Mesenchymal stem cell (in vitro differentiated cells and primary cell): ENCODE results near the gene DCHS1.

Experiments
- DNase-seq: peaks from one replicate; pipeline ENCODE4 v3.0.0-alpha.2; 2013
- H2AFZ ChIP-seq: one replicate; pipeline ENCODE4 v1.6.1; 2013; ENCODE audit warnings: low read depth, mild to moderate bottlenecking, control low read depth, inconsistent platforms, low read length, moderate library complexity
- H2AK5ac ChIP-seq: 2 replicates; pipeline ENCODE4 v1.6.1; 2013; ENCODE audit warnings: low read length, moderate library complexity, mild to moderate bottlenecking, inconsistent platforms; ENCODE audit not compliant: severe bottlenecking
- H2BK120ac ChIP-seq: one replicate; pipeline ENCODE4 v1.6.1; 2013; ENCODE audit warnings: low read depth, mild to moderate bottlenecking, inconsistent platforms, low read length, moderate library complexity
- H2BK12ac ChIP-seq, 2 experiments: one replicate each; pipeline ENCODE4 v1.6.1; 2013; ENCODE audit warnings: inconsistent platforms in 2 of 2, low read length in 2 of 2, mild to moderate bottlenecking in 2 of 2, moderate library complexity in 2 of 2, control low read depth in 1 of 2
- H2BK15ac ChIP-seq: one replicate; pipeline ENCODE4 v1.6.1; 2013; ENCODE audit warnings: mild to moderate bottlenecking, low read depth, inconsistent platforms; ENCODE audit not compliant: poor library complexity, severe bottlenecking
- H2BK5ac ChIP-seq: 2 replicates; pipeline ENCODE4 v1.6.1; 2013; ENCODE audit warnings: low read depth, mild to moderate bottlenecking, low read length, control low read depth, inconsistent platforms; ENCODE audit not compliant: poor library complexity, severe bottlenecking
- H3K14ac ChIP-seq, 2 experiments: one replicate each; pipeline ENCODE4 v1.6.1; 2013; ENCODE audit warnings: inconsistent platforms in 2 of 2, low read length in 2 of 2, control low read depth in 1 of 2, mild to moderate bottlenecking in 1 of 2, moderate library complexity in 1 of 2
- H3K18ac ChIP-seq, 2 experiments: one replicate each; pipeline ENCODE4 v1.6.1; 2013; ENCODE audit warnings: inconsistent platforms in 2 of 2, low read length in 2 of 2, control low read depth in 1 of 2, low read depth in 1 of 2, mild to moderate bottlenecking in 1 of 2
- H3K23ac ChIP-seq, 2 experiments: one replicate each; pipeline ENCODE4 v1.6.1; 2013; ENCODE audit warnings: inconsistent platforms in 2 of 2, low read length in 2 of 2, mild to moderate bottlenecking in 2 of 2, moderate library complexity in 2 of 2, control low read depth in 1 of 2
- H3K27ac ChIP-seq: 2 replicates; pipeline ENCODE4 v1.5.1; 2013; ENCODE audit warnings: mild to moderate bottlenecking, moderate library complexity, low read length, control low read depth, inconsistent platforms; ENCODE audit not compliant: poor library complexity, severe bottlenecking
- H3K27me3 ChIP-seq, 2 experiments: 2 replicates each; pipeline versions ENCODE4 v1.6.1 to v1.7.0; 2013; ENCODE audit warnings: low read length in 2 of 2, mild to moderate bottlenecking in 2 of 2, moderate library complexity in 2 of 2, control low read depth in 1 of 2, inconsistent platforms in 1 of 2; ENCODE audit not compliant: control insufficient read depth in 1 of 2, insufficient read depth in 1 of 2
- H3K36me3 ChIP-seq, 2 experiments: 2 replicates each; pipeline versions ENCODE4 v1.6.1 to v1.7.0; 2013; ENCODE audit warnings: low read length in 2 of 2, control low read depth in 1 of 2, inconsistent platforms in 1 of 2, low read depth in 1 of 2, mild to moderate bottlenecking in 1 of 2; ENCODE audit not compliant: insufficient read depth in 2 of 2, control insufficient read depth in 1 of 2
- H3K4ac ChIP-seq, 2 experiments: one replicate each; pipeline ENCODE4 v1.6.1; 2013; ENCODE audit warnings: inconsistent platforms in 2 of 2, low read length in 2 of 2, mild to moderate bottlenecking in 2 of 2, moderate library complexity in 2 of 2, control low read depth in 1 of 2, low read depth in 1 of 2
- H3K4me1 ChIP-seq: 2 replicates; pipeline ENCODE4 v1.6.1; 2013; ENCODE audit warnings: low read depth, low read length, control low read depth; ENCODE audit not compliant: control insufficient read depth, insufficient read depth
- H3K4me2 ChIP-seq: 2 replicates; pipeline ENCODE4 v1.6.1; 2013; ENCODE audit warnings: low read length, mild to moderate bottlenecking, inconsistent platforms; ENCODE audit not compliant: poor library complexity, severe bottlenecking
- H3K4me3 ChIP-seq, 2 experiments: 2 replicates each; pipeline versions ENCODE4 v1.5.1 to v1.7.0; 2013; ENCODE audit warnings: low read length in 2 of 2, mild to moderate bottlenecking in 2 of 2, control low read depth in 1 of 2, low read depth in 1 of 2; ENCODE audit not compliant: insufficient read depth in 1 of 2
- H3K79me1 ChIP-seq: replicated peaks from 2 replicates; pipeline ENCODE4 v1.6.1; 2013; ENCODE audit warnings: mild to moderate bottlenecking, control low read depth, low read length, inconsistent platforms; ENCODE audit not compliant: poor library complexity, severe bottlenecking
- H3K9ac ChIP-seq: 2 replicates; pipeline ENCODE4 v1.7.0; 2013; ENCODE audit warnings: mild to moderate bottlenecking, low read length, moderate library complexity
- H3K9me3 ChIP-seq: 2 replicates; pipeline ENCODE4 v1.7.0; 2013; ENCODE audit warnings: mild to moderate bottlenecking, low read length; ENCODE audit not compliant: control insufficient read depth
- H4K8ac ChIP-seq: one replicate; pipeline ENCODE4 v1.6.1; 2013; ENCODE audit warnings: inconsistent platforms, mild to moderate bottlenecking, low read length, moderate library complexity
- H4K91ac ChIP-seq: one replicate; pipeline ENCODE4 v1.6.1; 2013; ENCODE audit warnings: mild to moderate bottlenecking, low read length, inconsistent platforms
- WGBS: methylation state at CpG from one replicate; pipeline ENCODE4 v1.1.7; 2013; ENCODE audit warnings: mixed read lengths; 5-methylcytosine and 5-hydroxymethylcytosine counted together

Gene DCHS1

GRCh38 chr11:6664551-6664950, 8.9 kb upstream of the DCHS1 start:
- no peak overlapping the region for H4K91ac ChIP-seq
- no peak overlapping the region for H2BK120ac ChIP-seq
- no CpG with 5 or more reads among the region's 1 CpG for WGBS
- H2BK12ac ChIP-seq: no peak overlapping the region
- no peaks in the 10 kb centered on the region for H3K36me3 ChIP-seq
- H3K4me2 ChIP-seq: no peak overlapping the region
- no peak overlapping the region for H3K4me3 ChIP-seq
- no peak overlapping the region for H3K18ac ChIP-seq
- no peaks in the 10 kb centered on the region for H3K4me1 ChIP-seq
- H3K23ac ChIP-seq: no peak overlapping the region
- no peak overlapping the region for H2BK15ac ChIP-seq
- H3K4ac ChIP-seq: no peak overlapping the region
- no peak overlapping the region for H3K9ac ChIP-seq
- no peaks in the 10 kb centered on the region for H3K9me3 ChIP-seq
- H3K27ac ChIP-seq: no peak overlapping the region
- DNase-seq: no peak
- H3K27me3 ChIP-seq: no peaks in the 10 kb centered on the region
- no peak overlapping the region for H2BK5ac ChIP-seq
- no peaks in the 10 kb centered on the region for H3K79me1 ChIP-seq
- no peak overlapping the region for H2AK5ac ChIP-seq
- no peak overlapping the region for H4K8ac ChIP-seq
- H3K14ac ChIP-seq: no peak overlapping the region
- H2AFZ ChIP-seq: no peak overlapping the region

- no peaks in the 10 kb centered on the region for H3K79me1 ChIP-seq
- H3K27me3 ChIP-seq: peaks cover 0 to 3% of the 10 kb centered on the region in 2 experiments
- no peak overlapping the region for H3K9ac ChIP-seq
- H3K4me2 ChIP-seq: no peak overlapping the region
- H3K23ac ChIP-seq: no peak overlapping the region
- H3K14ac ChIP-seq: no peak overlapping the region
- no peak overlapping the region for H2AK5ac ChIP-seq
- H3K36me3 ChIP-seq: no peaks in the 10 kb centered on the region
- no peak overlapping the region for H4K91ac ChIP-seq
- H2BK120ac ChIP-seq: no peak overlapping the region
- H3K27ac ChIP-seq: no peak overlapping the region
- H3K18ac ChIP-seq: no peak overlapping the region
- 44% methylated on average over 1 of the region's 3 CpGs for WGBS
- H2BK5ac ChIP-seq: no peak overlapping the region
- no peak overlapping the region for H2AFZ ChIP-seq
- H3K4me1 ChIP-seq: no peaks in the 10 kb centered on the region
- no peak overlapping the region for H3K4me3 ChIP-seq
- no peaks in the 10 kb centered on the region for H3K9me3 ChIP-seq
- no peak for DNase-seq
- no peak overlapping the region for H2BK15ac ChIP-seq
- H2BK12ac ChIP-seq: no peak overlapping the region
- no peak overlapping the region for H4K8ac ChIP-seq
- no peak overlapping the region for H3K4ac ChIP-seq
These were observed 8.3 kb upstream of the DCHS1 start for GRCh38 chr11:6663794-6664469.

- H3K36me3 ChIP-seq: no peaks in the 10 kb centered on the region
- H3K4me1 ChIP-seq: no peaks in the 10 kb centered on the region
- no peak overlapping the region for H4K8ac ChIP-seq
- H3K27ac ChIP-seq: no peak overlapping the region
- H2AFZ ChIP-seq: no peak overlapping the region
- H3K23ac ChIP-seq: no peak overlapping the region
- DNase-seq: no peak
- no peak overlapping the region for H3K4me3 ChIP-seq
- H4K91ac ChIP-seq: no peak overlapping the region
- no peak overlapping the region for H3K4ac ChIP-seq
- H3K9me3 ChIP-seq: no peaks in the 10 kb centered on the region
- H2BK15ac ChIP-seq: no peak overlapping the region
- H2BK5ac ChIP-seq: no peak overlapping the region
- no peak overlapping the region for H3K18ac ChIP-seq
- no peak overlapping the region for H3K14ac ChIP-seq
- no peak overlapping the region for H3K4me2 ChIP-seq
- no peak overlapping the region for H3K9ac ChIP-seq
- no peak overlapping the region for H2BK120ac ChIP-seq
- WGBS: 99% methylated on average over 2 of the region's 3 CpGs
- peaks cover 15 to 20% of the 10 kb centered on the region in 2 experiments for H3K27me3 ChIP-seq
- no peaks in the 10 kb centered on the region for H3K79me1 ChIP-seq
- H2BK12ac ChIP-seq: no peak overlapping the region
- H2AK5ac ChIP-seq: no peak overlapping the region
These were observed 5.1 kb upstream of the DCHS1 start for GRCh38 chr11:6660712-6661111.

GRCh38 chr11:6658647-6659046, 3.0 kb upstream of the DCHS1 start:
- H3K4ac ChIP-seq: peak overlapping the region in 1 of 2 experiments; percentile 67
- H2BK5ac ChIP-seq: no peak overlapping the region
- no peaks in the 10 kb centered on the region for H3K9me3 ChIP-seq
- H2BK120ac ChIP-seq: no peak overlapping the region
- H3K79me1 ChIP-seq: no peaks in the 10 kb centered on the region
- H3K4me1 ChIP-seq: peaks cover 7% of the 10 kb centered on the region
- no peak overlapping the region for H3K4me2 ChIP-seq
- no peak overlapping the region for H3K9ac ChIP-seq
- no peak overlapping the region for H4K91ac ChIP-seq
- no peak overlapping the region for H2BK15ac ChIP-seq
- H2AFZ ChIP-seq: no peak overlapping the region
- no peak overlapping the region for H3K27ac ChIP-seq
- H4K8ac ChIP-seq: peak overlapping the region; percentile 25
- no peak for DNase-seq
- H2AK5ac ChIP-seq: no peak overlapping the region
- peak overlapping the region in 1 of 2 experiments; percentile 21 for H3K18ac ChIP-seq
- no peak overlapping the region for H2BK12ac ChIP-seq
- no peak overlapping the region for H3K4me3 ChIP-seq
- H3K14ac ChIP-seq: peak overlapping the region in 1 of 2 experiments; percentile 41
- peak overlapping the region in 1 of 2 experiments; percentile 99 for H3K23ac ChIP-seq
- H3K27me3 ChIP-seq: peaks cover 31 to 36% of the 10 kb centered on the region in 2 experiments
- no peaks in the 10 kb centered on the region for H3K36me3 ChIP-seq
